Erythroblast (primary cell): ENCODE measurements around the gene MAU2.

Experiments
- GATA1 ChIP-seq: IDR thresholded peaks from 2 replicates; pipeline ENCODE4 v1.6.1; 2011; ENCODE audit warnings: low read depth, mild to moderate bottlenecking, control low read depth, low read length, moderate library complexity
- POLR2A ChIP-seq: IDR thresholded peaks from 2 replicates; pipeline ENCODE4 v1.6.1; 2011; ENCODE audit warnings: mild to moderate bottlenecking, low read length

DNA sequence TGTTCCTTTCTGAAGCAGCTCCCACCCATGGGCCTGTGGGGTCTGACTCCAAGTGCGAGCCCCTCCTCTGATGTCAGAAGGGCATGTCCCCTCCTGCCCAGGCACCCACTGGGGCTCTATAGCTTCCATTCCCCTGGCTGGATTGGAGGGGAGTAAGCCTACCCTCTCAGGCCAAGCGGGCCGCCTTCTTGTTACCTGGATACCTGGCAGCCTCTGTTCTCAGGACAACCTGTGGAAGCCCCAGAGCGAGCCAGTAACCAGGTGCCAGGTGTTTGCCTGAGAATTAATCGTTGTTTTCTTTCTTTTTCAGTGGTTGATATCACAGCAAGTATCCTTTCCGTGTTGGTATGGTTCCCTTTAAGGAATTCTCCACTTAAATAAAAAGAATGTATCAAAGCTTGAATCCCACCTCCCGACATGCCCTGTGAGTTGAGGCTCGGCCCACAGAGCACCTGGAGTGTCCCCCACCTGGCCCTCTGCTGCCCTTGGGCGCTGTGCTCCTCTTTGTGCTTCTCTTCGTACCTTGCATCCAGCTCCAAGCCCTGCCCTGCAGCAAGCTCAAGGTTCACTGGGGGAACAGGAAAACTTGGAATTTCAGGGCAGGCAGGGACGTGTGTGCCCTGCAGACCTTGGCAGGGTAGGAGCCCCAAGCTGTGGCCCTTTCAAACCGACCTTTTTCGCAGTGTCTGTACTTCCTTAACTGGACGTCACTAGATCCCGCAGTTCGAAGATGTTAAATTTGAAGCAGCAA, 15.0 kb downstream of the MAU2 start:
- no peak for TF ChIP-seq POLR2A
- no peak for TF ChIP-seq GATA1
